ENCODE data around the gene SBF2.

DNA sequence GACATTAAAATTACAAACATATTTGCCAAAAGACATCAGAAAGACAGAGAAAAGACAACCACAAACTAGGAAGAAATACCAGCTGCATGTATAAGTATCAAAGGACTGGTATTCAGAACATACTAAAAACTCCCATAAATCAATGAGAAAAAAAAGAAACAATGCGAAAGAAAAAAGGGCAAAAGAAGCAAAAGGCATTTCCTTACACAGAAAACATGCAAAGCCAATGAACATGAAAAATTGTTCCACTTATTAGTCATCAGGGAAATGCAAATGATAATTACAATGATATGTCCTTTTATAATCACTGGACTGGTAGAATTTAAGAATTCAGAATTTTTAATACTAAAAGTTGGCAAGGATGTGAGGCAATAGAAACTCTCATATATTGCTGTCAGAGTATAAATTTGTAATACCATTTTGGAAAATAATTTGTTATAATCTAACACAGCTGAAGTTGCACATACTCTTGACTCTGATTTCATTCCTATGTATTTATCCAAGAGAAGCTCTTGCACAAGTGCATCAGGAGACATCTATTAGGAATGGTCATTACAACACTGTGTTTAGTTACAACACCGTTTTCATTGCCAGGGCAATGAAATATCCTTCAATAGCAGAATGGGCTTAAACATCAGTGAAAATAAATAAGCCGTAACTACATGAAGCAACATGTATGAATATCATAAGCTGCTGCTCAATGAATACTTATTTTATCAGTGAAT lies 350.5 kb downstream of the SBF2 start:
- TF ChIP-seq, protein P1, sequence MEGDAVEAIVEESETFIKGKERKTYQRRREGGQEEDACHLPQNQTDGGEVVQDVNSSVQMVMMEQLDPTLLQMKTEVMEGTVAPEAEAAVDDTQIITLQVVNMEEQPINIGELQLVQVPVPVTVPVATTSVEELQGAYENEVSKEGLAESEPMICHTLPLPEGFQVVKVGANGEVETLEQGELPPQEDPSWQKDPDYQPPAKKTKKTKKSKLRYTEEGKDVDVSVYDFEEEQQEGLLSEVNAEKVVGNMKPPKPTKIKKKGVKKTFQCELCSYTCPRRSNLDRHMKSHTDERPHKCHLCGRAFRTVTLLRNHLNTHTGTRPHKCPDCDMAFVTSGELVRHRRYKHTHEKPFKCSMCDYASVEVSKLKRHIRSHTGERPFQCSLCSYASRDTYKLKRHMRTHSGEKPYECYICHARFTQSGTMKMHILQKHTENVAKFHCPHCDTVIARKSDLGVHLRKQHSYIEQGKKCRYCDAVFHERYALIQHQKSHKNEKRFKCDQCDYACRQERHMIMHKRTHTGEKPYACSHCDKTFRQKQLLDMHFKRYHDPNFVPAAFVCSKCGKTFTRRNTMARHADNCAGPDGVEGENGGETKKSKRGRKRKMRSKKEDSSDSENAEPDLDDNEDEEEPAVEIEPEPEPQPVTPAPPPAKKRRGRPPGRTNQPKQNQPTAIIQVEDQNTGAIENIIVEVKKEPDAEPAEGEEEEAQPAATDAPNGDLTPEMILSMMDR (IDR thresholded peaks at IDR 0.05): no peak
- TF ChIP-seq POLR2A (IDR thresholded peaks at IDR 0.05): no peak
